ENCODE results near the gene FGFRL1.
"Not testable (repeated sequence)": the region's sequence is repeated elsewhere in the genome, so short reads cannot be mapped to it uniquely, and the experiment has no call there.

FGFRL1 gene

DNA sequence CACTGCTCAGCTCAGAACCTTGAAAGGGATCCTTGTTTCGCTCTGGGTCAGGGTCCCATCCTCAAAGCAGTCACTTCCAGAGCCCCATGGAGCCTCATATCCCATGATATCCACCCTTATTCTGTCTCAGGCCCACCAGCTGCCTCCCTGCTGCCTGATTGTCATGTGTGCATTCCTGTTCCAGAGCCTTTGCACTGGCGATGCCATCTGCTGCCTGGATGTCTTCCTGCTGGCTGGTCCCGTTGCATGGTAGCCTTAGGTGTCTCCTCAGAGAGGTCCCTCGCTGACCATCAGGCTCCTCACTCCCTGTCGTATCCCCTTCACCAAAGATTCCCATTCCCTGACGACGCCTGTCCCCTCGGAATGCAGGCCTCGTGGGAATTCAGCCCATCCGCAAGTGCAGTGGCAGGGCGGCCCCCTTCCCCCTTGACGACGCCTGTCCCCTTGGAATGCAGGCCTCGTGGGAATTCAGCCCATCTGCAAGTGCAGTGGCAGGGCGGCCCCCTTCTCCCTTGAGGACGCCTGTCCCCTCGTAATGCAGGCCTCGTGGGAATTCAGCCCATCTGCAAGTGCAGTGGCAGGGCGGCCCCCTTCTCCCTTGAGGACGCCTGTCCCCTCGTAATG is 12.1 kb upstream of the FGFRL1 start:
- H3K9me3 ChIP-seq (ENCODE audit: low read length); H3K27ac ChIP-seq (ENCODE audit: low read depth, low read length); H3K4me3 ChIP-seq (ENCODE audit: low read depth in 1 of 2, low read length in 2 of 2); H3K36me3 ChIP-seq (ENCODE audit: insufficient read depth, low read length); H3K4me1 ChIP-seq (ENCODE audit: insufficient read depth, low read length); H3K9ac ChIP-seq (ENCODE audit: low read length): not testable (repeated sequence)
- peaks cover 27 to 72% of the 10 kb centered on the region in 2 donors for H3K27me3 ChIP-seq (ENCODE audit: control insufficient read depth in 1 of 2, insufficient read depth in 2 of 2, low read length in 2 of 2)

DNA sequence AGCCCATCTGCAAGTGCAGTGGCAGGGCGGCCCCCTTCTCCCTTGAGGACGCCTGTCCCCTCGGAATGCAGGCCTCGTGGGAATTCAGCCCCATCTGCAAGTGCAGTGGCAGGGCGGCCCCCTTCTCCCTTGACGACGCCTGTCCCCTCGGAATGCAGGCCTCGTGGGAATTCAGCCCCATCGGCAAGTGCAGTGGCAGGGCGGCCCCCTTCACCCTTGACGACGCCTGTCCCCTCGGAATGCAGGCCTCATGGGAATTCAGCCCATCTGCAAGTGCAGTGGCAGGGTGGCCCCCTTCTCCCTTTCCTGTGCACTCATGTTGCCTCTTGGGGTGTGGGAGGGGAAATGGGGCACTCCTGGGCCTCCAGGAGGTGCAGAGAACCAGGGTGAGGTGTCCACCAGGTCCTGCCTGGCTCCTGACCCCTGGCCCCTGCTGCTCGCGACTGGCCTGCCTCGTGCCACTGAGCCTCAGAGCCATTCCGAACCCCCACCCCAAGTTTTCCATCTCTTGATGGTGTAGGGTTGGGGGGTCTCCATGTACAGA is 11.5 kb upstream of the FGFRL1 start:
- Histone ChIP-seq H3K27me3 (ENCODE audit: control insufficient read depth in 1 of 2, insufficient read depth in 2 of 2, low read length in 2 of 2) (peaks cover 31 to 78% of the 10 kb centered on the region in 2 donors), H3K27ac (ENCODE audit: low read depth, low read length) (no peak overlapping the region), H3K9ac (ENCODE audit: low read length) (no peak overlapping the region), H3K36me3 (ENCODE audit: insufficient read depth, low read length) (no peaks in the 10 kb centered on the region), H3K4me3 (ENCODE audit: low read depth in 1 of 2, low read length in 2 of 2) (no peak overlapping the region), H3K9me3 (ENCODE audit: low read length) (no peaks in the 10 kb centered on the region), H3K4me1 (ENCODE audit: insufficient read depth, low read length) (no peaks in the 10 kb centered on the region)

DNA sequence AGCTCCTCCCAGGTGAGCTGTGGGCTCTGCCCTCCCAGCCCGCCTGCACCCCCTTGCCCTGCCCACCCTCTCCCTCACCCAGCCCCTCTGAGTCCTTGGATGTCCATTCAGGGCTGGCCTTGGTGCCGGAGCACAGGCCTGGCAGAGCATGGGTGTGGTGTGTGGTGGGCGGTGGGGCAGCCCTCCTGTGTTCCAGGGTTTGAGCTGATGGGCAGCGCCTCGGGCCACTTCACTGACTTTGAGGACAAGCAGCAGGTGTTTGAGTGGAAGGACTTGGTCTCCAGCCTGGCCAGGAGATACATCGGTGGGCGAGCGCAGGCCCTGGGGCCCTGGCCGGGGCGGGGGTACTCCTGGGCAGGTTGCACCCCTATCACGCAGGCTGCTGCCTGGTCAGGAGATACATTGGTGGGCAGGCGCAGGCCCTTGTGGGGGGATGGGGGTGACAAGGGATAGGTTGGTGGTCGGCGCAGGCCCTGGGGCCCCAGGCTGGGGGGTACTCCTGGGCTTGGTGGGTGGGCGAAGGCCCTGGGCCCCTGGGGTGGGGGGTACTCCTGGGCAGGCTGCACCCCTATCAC is 10.7 kb upstream of the FGFRL1 start:
- H3K36me3 ChIP-seq (ENCODE audit: insufficient read depth, low read length), result no peaks in the 10 kb centered on the region
- no peak overlapping the region for H3K9ac ChIP-seq (ENCODE audit: low read length)
- H3K4me1 ChIP-seq (ENCODE audit: insufficient read depth, low read length), result no peaks in the 10 kb centered on the region
- no peaks in the 10 kb centered on the region for H3K9me3 ChIP-seq (ENCODE audit: low read length)
- H3K27me3 ChIP-seq (ENCODE audit: control insufficient read depth in 1 of 2, insufficient read depth in 2 of 2, low read length in 2 of 2), result peaks cover 36 to 85% of the 10 kb centered on the region in 2 donors
- H3K4me3 ChIP-seq (ENCODE audit: low read depth in 1 of 2, low read length in 2 of 2), result no peak overlapping the region
- H3K27ac ChIP-seq (ENCODE audit: low read depth, low read length), result no peak overlapping the region

DNA sequence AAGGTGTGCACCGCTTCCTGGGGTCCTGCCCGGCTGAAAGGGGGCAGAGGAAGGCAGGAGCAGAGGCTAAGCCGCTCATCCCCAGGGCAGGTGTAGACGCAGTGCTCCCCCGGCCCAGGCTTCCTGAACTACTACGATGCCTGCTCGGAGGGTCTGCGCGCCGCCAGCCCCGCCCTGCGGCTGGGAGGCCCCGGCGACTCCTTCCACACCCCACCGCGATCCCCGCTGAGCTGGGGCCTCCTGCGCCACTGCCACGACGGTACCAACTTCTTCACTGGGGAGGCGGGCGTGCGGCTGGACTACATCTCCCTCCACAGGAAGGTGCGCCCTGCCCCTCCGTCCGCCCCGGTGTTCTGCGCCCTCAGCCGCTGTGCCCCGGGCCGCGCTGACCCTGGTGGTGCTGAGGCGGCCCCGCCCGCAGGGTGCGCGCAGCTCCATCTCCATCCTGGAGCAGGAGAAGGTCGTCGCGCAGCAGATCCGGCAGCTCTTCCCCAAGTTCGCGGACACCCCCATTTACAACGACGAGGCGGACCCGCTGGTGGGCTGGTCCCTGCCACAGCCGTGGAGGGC is 9.8 kb upstream of the FGFRL1 start:
- Histone ChIP-seq H3K27ac (ENCODE audit: low read depth, low read length) (no peak overlapping the region), H3K4me3 (ENCODE audit: low read depth in 1 of 2, low read length in 2 of 2) (no peak overlapping the region), H3K9me3 (ENCODE audit: low read length) (no peaks in the 10 kb centered on the region), H3K4me1 (ENCODE audit: insufficient read depth, low read length) (no peaks in the 10 kb centered on the region), H3K27me3 (ENCODE audit: control insufficient read depth in 1 of 2, insufficient read depth in 2 of 2, low read length in 2 of 2) (peaks cover 36 to 84% of the 10 kb centered on the region in 2 donors), H3K36me3 (ENCODE audit: insufficient read depth, low read length) (no peaks in the 10 kb centered on the region), H3K9ac (ENCODE audit: low read length) (no peak overlapping the region)

DNA sequence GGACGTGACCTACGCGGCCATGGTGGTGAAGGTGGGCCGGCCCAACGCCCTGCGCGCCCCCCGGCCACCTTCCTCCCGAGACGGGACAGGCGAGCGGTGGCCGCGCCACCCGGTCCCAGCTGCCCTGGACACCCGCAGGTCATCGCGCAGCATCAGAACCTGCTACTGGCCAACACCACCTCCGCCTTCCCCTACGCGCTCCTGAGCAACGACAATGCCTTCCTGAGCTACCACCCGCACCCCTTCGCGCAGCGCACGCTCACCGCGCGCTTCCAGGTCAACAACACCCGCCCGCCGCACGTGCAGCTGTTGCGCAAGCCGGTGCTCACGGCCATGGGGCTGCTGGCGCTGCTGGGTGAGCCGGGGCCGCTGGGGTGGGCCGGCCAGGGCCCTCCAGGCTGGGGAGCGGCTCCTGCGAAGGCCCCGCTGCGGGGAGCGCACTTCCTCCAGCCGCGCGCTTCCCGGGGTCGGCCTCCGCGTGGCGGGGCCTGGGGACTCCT is 9.2 kb upstream of the FGFRL1 start:
- no peaks in the 10 kb centered on the region for H3K4me1 ChIP-seq (ENCODE audit: insufficient read depth, low read length)
- peaks cover 36 to 84% of the 10 kb centered on the region in 2 donors for H3K27me3 ChIP-seq (ENCODE audit: control insufficient read depth in 1 of 2, insufficient read depth in 2 of 2, low read length in 2 of 2)
- H3K9me3 ChIP-seq (ENCODE audit: low read length), result no peaks in the 10 kb centered on the region
- H3K4me3 ChIP-seq (ENCODE audit: low read depth in 1 of 2, low read length in 2 of 2), result no peak overlapping the region
- H3K27ac ChIP-seq (ENCODE audit: low read depth, low read length), result no peak overlapping the region
- H3K9ac ChIP-seq (ENCODE audit: low read length), result no peak overlapping the region
- H3K36me3 ChIP-seq (ENCODE audit: insufficient read depth, low read length), result no peaks in the 10 kb centered on the region

DNA sequence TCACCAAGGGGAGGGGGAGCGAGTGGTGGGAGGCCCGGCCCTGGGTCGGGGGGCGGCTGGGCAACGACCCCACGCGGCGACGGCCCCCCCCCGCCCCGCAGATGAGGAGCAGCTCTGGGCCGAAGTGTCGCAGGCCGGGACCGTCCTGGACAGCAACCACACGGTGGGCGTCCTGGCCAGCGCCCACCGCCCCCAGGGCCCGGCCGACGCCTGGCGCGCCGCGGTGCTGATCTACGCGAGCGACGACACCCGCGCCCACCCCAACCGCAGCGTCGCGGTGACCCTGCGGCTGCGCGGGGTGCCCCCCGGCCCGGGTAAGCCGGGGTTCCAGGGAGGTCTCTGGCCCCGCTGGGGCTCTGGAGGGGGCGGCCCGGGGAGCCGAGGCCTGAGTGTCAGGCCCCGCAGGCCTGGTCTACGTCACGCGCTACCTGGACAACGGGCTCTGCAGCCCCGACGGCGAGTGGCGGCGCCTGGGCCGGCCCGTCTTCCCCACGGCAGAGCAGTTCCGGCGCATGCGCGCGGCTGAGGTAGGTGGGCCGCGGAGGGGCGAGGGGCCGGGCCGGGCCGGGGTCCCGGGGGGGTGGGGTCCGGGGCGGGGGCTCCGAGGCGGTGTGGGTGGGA is 8.7 kb upstream of the FGFRL1 start:
- Histone ChIP-seq H3K4me3 (ENCODE audit: low read depth in 1 of 2, low read length in 2 of 2) (no peak overlapping the region), H3K4me1 (ENCODE audit: insufficient read depth, low read length) (no peaks in the 10 kb centered on the region), H3K36me3 (ENCODE audit: insufficient read depth, low read length) (no peaks in the 10 kb centered on the region), H3K27me3 (ENCODE audit: control insufficient read depth in 1 of 2, insufficient read depth in 2 of 2, low read length in 2 of 2) (peaks cover 34 to 82% of the 10 kb centered on the region in 2 donors), H3K27ac (ENCODE audit: low read depth, low read length) (no peak overlapping the region), H3K9ac (ENCODE audit: low read length) (no peak overlapping the region), H3K9me3 (ENCODE audit: low read length) (no peaks in the 10 kb centered on the region)

DNA sequence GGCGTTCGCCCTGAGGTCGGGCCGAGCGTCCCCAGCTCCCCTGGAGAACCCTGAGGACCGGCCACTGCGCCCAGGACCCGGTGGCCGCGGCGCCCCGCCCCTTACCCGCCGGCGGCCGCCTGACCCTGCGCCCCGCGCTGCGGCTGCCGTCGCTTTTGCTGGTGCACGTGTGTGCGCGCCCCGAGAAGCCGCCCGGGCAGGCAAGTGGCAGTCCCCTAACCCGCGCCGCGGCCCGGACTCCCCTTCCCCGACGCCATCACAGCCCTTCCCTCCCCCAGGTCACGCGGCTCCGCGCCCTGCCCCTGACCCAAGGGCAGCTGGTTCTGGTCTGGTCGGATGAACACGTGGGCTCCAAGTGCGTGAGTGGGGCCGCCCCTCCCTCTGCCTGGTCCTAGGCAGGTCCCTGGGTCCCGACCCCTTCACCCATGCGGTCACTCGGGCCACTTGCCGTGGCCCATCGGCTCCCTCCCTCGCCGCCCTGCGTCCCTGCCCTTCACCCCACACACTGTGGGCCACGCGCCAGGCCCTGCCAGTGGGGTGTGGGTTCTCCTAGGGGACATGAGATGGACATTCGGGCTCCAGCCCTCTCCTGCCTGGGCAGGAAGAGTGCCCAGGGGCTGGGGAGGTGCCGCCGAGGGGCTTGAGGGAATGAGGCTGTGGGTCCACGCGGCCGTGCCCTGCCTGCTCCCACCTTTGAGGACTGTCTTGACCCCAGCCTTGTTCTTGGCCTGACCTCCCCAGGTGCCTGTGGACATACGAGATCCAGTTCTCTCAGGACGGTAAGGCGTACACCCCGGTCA is 8.0 kb upstream of the FGFRL1 start:
- Histone ChIP-seq H3K9ac (ENCODE audit: low read length) (no peak overlapping the region), H3K4me1 (ENCODE audit: insufficient read depth, low read length) (peaks cover 1% of the 10 kb centered on the region), H3K4me3 (ENCODE audit: low read depth in 1 of 2, low read length in 2 of 2) (no peak overlapping the region), H3K27me3 (ENCODE audit: control insufficient read depth in 1 of 2, insufficient read depth in 2 of 2, low read length in 2 of 2) (peaks cover 32 to 82% of the 10 kb centered on the region in 2 donors), H3K9me3 (ENCODE audit: low read length) (no peaks in the 10 kb centered on the region), H3K27ac (ENCODE audit: low read depth, low read length) (no peak overlapping the region), H3K36me3 (ENCODE audit: insufficient read depth, low read length) (no peaks in the 10 kb centered on the region)

DNA sequence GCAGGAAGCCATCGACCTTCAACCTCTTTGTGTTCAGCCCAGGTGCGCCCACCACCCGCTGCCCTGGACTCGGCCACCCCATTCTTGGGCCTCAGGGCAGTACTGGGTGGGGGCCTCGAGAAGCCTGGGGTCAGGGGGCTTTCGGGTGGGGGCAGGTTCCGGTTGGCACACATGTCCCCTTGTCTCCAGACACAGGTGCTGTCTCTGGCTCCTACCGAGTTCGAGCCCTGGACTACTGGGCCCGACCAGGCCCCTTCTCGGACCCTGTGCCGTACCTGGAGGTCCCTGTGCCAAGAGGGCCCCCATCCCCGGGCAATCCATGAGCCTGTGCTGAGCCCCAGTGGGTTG is 7.4 kb upstream of the FGFRL1 start:
- H3K4me1 ChIP-seq (ENCODE audit: insufficient read depth, low read length), result peaks cover 7% of the 10 kb centered on the region
- no peak overlapping the region for H3K9ac ChIP-seq (ENCODE audit: low read length)
- no peaks in the 10 kb centered on the region for H3K9me3 ChIP-seq (ENCODE audit: low read length)
- no peak overlapping the region for H3K4me3 ChIP-seq (ENCODE audit: low read depth in 1 of 2, low read length in 2 of 2)
- H3K27me3 ChIP-seq (ENCODE audit: control insufficient read depth in 1 of 2, insufficient read depth in 2 of 2, low read length in 2 of 2), result peaks cover 36 to 84% of the 10 kb centered on the region in 2 donors
- no peak overlapping the region for H3K27ac ChIP-seq (ENCODE audit: low read depth, low read length)
- no peaks in the 10 kb centered on the region for H3K36me3 ChIP-seq (ENCODE audit: insufficient read depth, low read length)

DNA sequence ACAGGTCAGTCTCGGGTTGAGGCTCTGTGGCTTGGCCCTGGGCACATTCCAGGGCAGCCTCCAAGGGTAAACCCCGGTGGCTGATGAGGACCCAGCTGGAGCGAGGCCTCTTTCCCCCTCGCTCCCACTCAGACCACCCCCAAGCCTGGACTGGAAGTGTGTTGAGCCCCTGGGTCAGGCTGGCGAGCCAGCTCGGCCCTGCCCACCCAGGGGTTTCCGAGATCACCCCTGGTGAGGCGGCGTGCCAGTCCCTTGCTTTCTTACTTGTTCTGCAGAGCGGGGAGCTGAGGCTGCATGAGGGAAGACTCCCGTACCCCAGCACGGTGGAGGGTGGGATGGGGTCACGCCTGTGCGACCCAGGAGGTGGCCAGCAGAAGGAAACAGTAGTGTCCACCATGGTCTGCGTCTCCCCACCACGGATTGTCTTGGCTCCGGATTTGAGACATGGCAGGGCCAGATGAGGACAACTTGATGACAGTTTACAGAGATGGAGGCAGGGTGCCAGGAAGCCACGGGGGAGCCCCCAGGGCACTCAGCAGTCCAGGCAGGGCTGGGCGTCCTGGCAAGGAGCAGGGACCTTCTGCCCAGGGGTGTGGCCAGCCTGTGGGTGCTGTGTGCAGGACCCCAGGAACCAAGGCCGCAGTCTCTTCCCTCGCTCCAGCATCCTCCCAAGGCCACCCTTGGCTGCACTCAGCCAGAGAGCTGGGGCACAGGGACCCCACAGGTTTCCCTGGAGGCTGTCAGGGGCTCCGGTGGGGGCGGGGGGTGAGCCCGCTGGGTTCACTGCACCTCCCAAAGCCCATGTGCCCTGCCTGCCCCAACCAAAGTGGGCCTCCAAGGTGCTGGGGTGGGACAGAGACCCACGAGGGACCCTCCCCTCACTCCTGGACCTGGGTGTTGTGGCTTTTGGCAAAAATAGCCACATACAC is 6.6 kb upstream of the FGFRL1 start:
- H3K27me3 ChIP-seq (ENCODE audit: control insufficient read depth in 1 of 2, insufficient read depth in 2 of 2, low read length in 2 of 2), result peaks cover 36 to 80% of the 10 kb centered on the region in 2 donors
- peaks cover 10% of the 10 kb centered on the region for H3K4me1 ChIP-seq (ENCODE audit: insufficient read depth, low read length)
- no peak overlapping the region for H3K9ac ChIP-seq (ENCODE audit: low read length)

DNA sequence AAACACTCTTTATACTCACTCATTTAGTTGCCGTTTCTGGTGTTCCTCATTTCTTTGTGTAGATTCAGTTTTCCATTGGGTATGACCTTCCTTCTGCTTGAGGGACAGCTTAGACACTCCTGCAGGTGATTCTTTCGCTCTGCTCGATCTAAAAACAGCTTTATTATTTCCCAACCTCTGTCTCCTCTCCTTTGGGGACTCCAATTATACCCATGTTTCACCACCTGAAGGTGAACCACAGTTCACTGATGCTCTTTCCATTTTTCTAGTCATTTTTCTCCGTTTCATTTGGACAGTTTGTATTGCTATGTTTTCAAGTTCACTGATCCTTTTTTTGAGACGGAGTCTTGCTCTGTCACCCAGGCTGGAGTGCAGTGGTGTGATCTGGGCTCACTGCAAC is 4.6 kb upstream of the FGFRL1 start:
- Histone ChIP-seq H3K27ac (ENCODE audit: low read depth, low read length) (no peak overlapping the region), H3K4me1 (ENCODE audit: insufficient read depth, low read length) (peaks cover 18% of the 10 kb centered on the region), H3K9ac (ENCODE audit: low read length) (no peak overlapping the region), H3K9me3 (ENCODE audit: low read length) (no peaks in the 10 kb centered on the region), H3K4me3 (ENCODE audit: low read depth in 1 of 2, low read length in 2 of 2) (no peak overlapping the region), H3K36me3 (ENCODE audit: insufficient read depth, low read length) (no peaks in the 10 kb centered on the region), H3K27me3 (ENCODE audit: control insufficient read depth in 1 of 2, insufficient read depth in 2 of 2, low read length in 2 of 2) (peaks cover 28 to 59% of the 10 kb centered on the region in 2 donors)

More for the DNA sequence above, 6.6 kb upstream of the FGFRL1 start:
- H3K36me3 ChIP-seq (ENCODE audit: insufficient read depth, low read length), result no peaks in the 10 kb centered on the region
- H3K27ac ChIP-seq (ENCODE audit: low read depth, low read length), result no peak overlapping the region
- H3K4me3 ChIP-seq (ENCODE audit: low read depth in 1 of 2, low read length in 2 of 2), result no peak overlapping the region
- H3K9me3 ChIP-seq (ENCODE audit: low read length), result no peaks in the 10 kb centered on the region

Measured in muscle layer of colon (tissue), 2 donors.